ENCODE data around the gene AGAP1. TPM values are rescaled to one million over a fixed set of nuclear protein-coding genes. Genes with fewer than 3 reads are reported as not detected.
A peak's percentile ranks its signal among the peaks of the same experiment; 100 is the strongest.

The AGAP1 gene
- total RNA-seq, 1 donor from 2014 or later = 47.2 TPM

GRCh38 chr2:235576337-235576910 lies 82.6 kb downstream of the AGAP1 start:
- Mint-ChIP-seq H3K4me1 (ENCODE audit: low read depth) (peaks cover 19% of the 10 kb centered on the region), H3K36me3 (ENCODE audit: insufficient read depth) (no peaks in the 10 kb centered on the region), H3K4me3 (ENCODE audit: low read depth) (no peak overlapping the region), H3K9me3 (ENCODE audit: low read depth) (no peaks in the 10 kb centered on the region), H3K27me3 (no peaks in the 10 kb centered on the region), H3K27ac (no peak overlapping the region)
- DNase-seq (ENCODE audit: low spot score, unreplicated experiment) = no peak
- TF ChIP-seq CTCF (IDR thresholded peaks at IDR 0.05; ENCODE audit: unreplicated experiment) = no peak

- no peak for DNase-seq (ENCODE audit: low spot score, unreplicated experiment)
- H3K4me1 Mint-ChIP-seq (ENCODE audit: low read depth) = peaks cover 22% of the 10 kb centered on the region
- no peaks in the 10 kb centered on the region for H3K27me3 Mint-ChIP-seq
- H3K27ac Mint-ChIP-seq = peak overlapping the region; percentile 83
- no peak for TF ChIP-seq CTCF (IDR thresholded peaks at IDR 0.05; ENCODE audit: unreplicated experiment)
- peak overlapping the region; percentile 15 for H3K4me3 Mint-ChIP-seq (ENCODE audit: low read depth)
- no peaks in the 10 kb centered on the region for H3K9me3 Mint-ChIP-seq (ENCODE audit: low read depth)
- no peaks in the 10 kb centered on the region for H3K36me3 Mint-ChIP-seq (ENCODE audit: insufficient read depth)
Observed at GRCh38 chr2:235577404-235578330, 83.8 kb downstream of the AGAP1 start.

- H3K9me3 Mint-ChIP-seq (ENCODE audit: low read depth) = no peaks in the 10 kb centered on the region
- H3K4me3 Mint-ChIP-seq (ENCODE audit: low read depth) = no peak overlapping the region
- TF ChIP-seq CTCF (IDR thresholded peaks at IDR 0.05; ENCODE audit: unreplicated experiment) = no peak
- peak overlapping the region; percentile 24 for H3K27ac Mint-ChIP-seq
- H3K4me1 Mint-ChIP-seq (ENCODE audit: low read depth) = peaks cover 22% of the 10 kb centered on the region
- no peaks in the 10 kb centered on the region for H3K27me3 Mint-ChIP-seq
- H3K36me3 Mint-ChIP-seq (ENCODE audit: insufficient read depth) = no peaks in the 10 kb centered on the region
- DNase-seq (ENCODE audit: low spot score, unreplicated experiment) = no peak
Observed at GRCh38 chr2:235579128-235579527, 85.3 kb downstream of the AGAP1 start.

GRCh38 chr2:235580426-235581157 lies 86.7 kb downstream of the AGAP1 start:
- H3K36me3 Mint-ChIP-seq (ENCODE audit: insufficient read depth) = no peaks in the 10 kb centered on the region
- DNase-seq (ENCODE audit: low spot score, unreplicated experiment) = no peak
- peaks cover 24% of the 10 kb centered on the region for H3K4me1 Mint-ChIP-seq (ENCODE audit: low read depth)
- no peak overlapping the region for H3K27ac Mint-ChIP-seq
- no peak overlapping the region for H3K4me3 Mint-ChIP-seq (ENCODE audit: low read depth)
- no peaks in the 10 kb centered on the region for H3K9me3 Mint-ChIP-seq (ENCODE audit: low read depth)
- no peak for TF ChIP-seq CTCF (IDR thresholded peaks at IDR 0.05; ENCODE audit: unreplicated experiment)
- H3K27me3 Mint-ChIP-seq = no peaks in the 10 kb centered on the region

- Mint-ChIP-seq H3K4me1 (ENCODE audit: low read depth) (peaks cover 22% of the 10 kb centered on the region), H3K9me3 (ENCODE audit: low read depth) (no peaks in the 10 kb centered on the region), H3K4me3 (ENCODE audit: low read depth) (no peak overlapping the region), H3K27ac (peak overlapping the region; percentile 9), H3K36me3 (ENCODE audit: insufficient read depth) (no peaks in the 10 kb centered on the region), H3K27me3 (no peaks in the 10 kb centered on the region)
- DNase-seq (ENCODE audit: low spot score, unreplicated experiment) = no peak
- TF ChIP-seq CTCF (IDR thresholded peaks at IDR 0.05; ENCODE audit: unreplicated experiment) = no peak
Observed at GRCh38 chr2:235582081-235582686, 88.3 kb downstream of the AGAP1 start.

Data from progenitor cell of endocrine pancreas (in vitro differentiated cells).